GM23338 (cell line): ENCODE data around the gene RENBP. TPM values are rescaled to one million over a fixed set of nuclear protein-coding genes. Genes with fewer than 3 reads are reported as not detected.

Experiments
- EZH2 ChIP-seq: fragments of 200-600 bp; sonication (generic); IDR thresholded peaks from one replicate; pipeline ENCODE4 v1.8.0; 2017; ENCODE audit warnings: antibody characterized with exemption, mild to moderate bottlenecking, low read depth; ENCODE audit not compliant: unreplicated experiment
- ZNF331 ChIP-seq: fragments of 250-450 bp; sonication (Bioruptor Pico); IDR thresholded peaks from 2 replicates; pipeline ENCODE4 v1.5.0; 2020; ENCODE audit warnings: low read depth, mild to moderate bottlenecking, moderate library complexity
- polyA plus RNA-seq: library from polyadenylated mRNA; unstranded; fragments of >200 nt; fragmentation: Nextera tagmentation; extraction: Ambion mirVana; gene quantifications from 2 replicates; pipeline ENCODE4 v1.2.1, GENCODE V29; 2016
- total RNA-seq: library from RNA; depleted of rRNA; stranded (reverse); fragments of >200 nt; shearing (Covaris generic); gene quantifications from 2 replicates; pipeline ENCODE4 v1.2.3, GENCODE V29; 2014
- TF ChIP-seq, protein P1 (sequence below): fragments of 250-450 bp; sonication (Bioruptor Pico); IDR thresholded peaks from 2 replicates; pipeline ENCODE4 v1.5.0; 2020; ENCODE audit warnings: mild to moderate bottlenecking, moderate library complexity
- TF ChIP-seq, protein P2 (sequence below): IDR thresholded peaks from one replicate; pipeline ENCODE4 v1.6.1; 2018; ENCODE audit warnings: antibody characterized with exemption; ENCODE audit not compliant: unreplicated experiment
- TF ChIP-seq, protein P3 (sequence below): IDR thresholded peaks from 2 replicates; pipeline ENCODE4 v1.6.1; 2016; ENCODE audit warnings: antibody characterized with exemption

RENBP gene
- total and polyA plus RNA-seq, 2 experiments from 2014 or later: 2.0 to 10.3 TPM

DNA sequence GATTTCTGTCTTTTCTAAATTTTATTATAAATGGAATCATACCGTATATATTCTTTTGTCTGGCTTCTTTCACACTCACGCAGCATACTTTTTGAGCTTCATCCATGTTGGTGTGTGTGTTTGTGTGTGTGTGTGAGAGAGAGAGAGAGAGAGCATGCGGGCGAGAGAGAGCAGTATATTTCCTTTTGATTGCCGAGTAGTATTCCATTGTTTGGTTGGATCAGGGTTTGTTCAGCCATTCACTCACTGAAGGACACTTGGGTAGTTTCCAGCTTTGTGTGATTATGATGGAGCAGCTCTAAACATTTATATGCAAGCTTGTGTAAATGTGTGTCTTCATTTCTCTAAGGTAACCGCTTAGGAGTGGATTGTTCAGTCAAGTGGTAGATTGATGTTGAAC is 55.3 kb downstream of the RENBP start (continued):
- TF ChIP-seq, protein P1, sequence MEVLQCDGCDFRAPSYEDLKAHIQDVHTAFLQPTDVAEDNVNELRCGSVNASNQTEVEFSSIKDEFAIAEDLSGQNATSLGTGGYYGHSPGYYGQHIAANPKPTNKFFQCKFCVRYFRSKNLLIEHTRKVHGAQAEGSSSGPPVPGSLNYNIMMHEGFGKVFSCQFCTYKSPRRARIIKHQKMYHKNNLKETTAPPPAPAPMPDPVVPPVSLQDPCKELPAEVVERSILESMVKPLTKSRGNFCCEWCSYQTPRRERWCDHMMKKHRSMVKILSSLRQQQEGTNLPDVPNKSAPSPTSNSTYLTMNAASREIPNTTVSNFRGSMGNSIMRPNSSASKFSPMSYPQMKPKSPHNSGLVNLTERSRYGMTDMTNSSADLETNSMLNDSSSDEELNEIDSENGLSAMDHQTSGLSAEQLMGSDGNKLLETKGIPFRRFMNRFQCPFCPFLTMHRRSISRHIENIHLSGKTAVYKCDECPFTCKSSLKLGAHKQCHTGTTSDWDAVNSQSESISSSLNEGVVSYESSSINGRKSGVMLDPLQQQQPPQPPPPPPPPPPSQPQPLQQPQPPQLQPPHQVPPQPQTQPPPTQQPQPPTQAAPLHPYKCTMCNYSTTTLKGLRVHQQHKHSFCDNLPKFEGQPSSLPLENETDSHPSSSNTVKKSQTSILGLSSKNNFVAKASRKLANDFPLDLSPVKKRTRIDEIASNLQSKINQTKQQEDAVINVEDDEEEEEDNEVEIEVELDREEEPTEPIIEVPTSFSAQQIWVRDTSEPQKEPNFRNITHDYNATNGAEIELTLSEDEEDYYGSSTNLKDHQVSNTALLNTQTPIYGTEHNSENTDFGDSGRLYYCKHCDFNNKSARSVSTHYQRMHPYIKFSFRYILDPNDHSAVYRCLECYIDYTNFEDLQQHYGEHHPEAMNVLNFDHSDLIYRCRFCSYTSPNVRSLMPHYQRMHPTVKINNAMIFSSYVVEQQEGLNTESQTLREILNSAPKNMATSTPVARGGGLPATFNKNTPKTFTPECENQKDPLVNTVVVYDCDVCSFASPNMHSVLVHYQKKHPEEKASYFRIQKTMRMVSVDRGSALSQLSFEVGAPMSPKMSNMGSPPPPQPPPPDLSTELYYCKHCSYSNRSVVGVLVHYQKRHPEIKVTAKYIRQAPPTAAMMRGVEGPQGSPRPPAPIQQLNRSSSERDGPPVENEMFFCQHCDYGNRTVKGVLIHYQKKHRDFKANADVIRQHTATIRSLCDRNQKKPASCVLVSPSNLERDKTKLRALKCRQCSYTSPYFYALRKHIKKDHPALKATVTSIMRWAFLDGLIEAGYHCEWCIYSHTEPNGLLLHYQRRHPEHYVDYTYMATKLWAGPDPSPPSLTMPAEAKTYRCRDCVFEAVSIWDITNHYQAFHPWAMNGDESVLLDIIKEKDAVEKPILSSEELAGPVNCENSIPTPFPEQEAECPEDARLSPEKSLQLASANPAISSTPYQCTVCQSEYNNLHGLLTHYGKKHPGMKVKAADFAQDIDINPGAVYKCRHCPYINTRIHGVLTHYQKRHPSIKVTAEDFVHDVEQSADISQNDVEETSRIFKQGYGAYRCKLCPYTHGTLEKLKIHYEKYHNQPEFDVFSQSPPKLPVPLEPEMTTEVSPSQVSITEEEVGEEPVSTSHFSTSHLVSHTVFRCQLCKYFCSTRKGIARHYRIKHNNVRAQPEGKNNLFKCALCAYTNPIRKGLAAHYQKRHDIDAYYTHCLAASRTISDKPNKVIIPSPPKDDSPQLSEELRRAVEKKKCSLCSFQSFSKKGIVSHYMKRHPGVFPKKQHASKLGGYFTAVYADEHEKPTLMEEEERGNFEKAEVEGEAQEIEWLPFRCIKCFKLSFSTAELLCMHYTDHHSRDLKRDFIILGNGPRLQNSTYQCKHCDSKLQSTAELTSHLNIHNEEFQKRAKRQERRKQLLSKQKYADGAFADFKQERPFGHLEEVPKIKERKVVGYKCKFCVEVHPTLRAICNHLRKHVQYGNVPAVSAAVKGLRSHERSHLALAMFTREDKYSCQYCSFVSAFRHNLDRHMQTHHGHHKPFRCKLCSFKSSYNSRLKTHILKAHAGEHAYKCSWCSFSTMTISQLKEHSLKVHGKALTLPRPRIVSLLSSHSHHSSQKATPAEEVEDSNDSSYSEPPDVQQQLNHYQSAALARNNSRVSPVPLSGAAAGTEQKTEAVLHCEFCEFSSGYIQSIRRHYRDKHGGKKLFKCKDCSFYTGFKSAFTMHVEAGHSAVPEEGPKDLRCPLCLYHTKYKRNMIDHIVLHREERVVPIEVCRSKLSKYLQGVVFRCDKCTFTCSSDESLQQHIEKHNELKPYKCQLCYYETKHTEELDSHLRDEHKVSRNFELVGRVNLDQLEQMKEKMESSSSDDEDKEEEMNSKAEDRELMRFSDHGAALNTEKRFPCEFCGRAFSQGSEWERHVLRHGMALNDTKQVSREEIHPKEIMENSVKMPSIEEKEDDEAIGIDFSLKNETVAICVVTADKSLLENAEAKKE (CRISPR knock-in tag): no peak
- TF ChIP-seq, protein P2, sequence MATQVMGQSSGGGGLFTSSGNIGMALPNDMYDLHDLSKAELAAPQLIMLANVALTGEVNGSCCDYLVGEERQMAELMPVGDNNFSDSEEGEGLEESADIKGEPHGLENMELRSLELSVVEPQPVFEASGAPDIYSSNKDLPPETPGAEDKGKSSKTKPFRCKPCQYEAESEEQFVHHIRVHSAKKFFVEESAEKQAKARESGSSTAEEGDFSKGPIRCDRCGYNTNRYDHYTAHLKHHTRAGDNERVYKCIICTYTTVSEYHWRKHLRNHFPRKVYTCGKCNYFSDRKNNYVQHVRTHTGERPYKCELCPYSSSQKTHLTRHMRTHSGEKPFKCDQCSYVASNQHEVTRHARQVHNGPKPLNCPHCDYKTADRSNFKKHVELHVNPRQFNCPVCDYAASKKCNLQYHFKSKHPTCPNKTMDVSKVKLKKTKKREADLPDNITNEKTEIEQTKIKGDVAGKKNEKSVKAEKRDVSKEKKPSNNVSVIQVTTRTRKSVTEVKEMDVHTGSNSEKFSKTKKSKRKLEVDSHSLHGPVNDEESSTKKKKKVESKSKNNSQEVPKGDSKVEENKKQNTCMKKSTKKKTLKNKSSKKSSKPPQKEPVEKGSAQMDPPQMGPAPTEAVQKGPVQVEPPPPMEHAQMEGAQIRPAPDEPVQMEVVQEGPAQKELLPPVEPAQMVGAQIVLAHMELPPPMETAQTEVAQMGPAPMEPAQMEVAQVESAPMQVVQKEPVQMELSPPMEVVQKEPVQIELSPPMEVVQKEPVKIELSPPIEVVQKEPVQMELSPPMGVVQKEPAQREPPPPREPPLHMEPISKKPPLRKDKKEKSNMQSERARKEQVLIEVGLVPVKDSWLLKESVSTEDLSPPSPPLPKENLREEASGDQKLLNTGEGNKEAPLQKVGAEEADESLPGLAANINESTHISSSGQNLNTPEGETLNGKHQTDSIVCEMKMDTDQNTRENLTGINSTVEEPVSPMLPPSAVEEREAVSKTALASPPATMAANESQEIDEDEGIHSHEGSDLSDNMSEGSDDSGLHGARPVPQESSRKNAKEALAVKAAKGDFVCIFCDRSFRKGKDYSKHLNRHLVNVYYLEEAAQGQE: no peak
- TF ChIP-seq, protein P3, sequence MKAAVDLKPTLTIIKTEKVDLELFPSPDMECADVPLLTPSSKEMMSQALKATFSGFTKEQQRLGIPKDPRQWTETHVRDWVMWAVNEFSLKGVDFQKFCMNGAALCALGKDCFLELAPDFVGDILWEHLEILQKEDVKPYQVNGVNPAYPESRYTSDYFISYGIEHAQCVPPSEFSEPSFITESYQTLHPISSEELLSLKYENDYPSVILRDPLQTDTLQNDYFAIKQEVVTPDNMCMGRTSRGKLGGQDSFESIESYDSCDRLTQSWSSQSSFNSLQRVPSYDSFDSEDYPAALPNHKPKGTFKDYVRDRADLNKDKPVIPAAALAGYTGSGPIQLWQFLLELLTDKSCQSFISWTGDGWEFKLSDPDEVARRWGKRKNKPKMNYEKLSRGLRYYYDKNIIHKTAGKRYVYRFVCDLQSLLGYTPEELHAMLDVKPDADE: no peak
- TF ChIP-seq EZH2 (no peak), ZNF331 (no peak)
